H1 (cell line): ENCODE data around the gene NAB1. TPM values are rescaled to one million over a fixed set of nuclear protein-coding genes. Genes with fewer than 3 reads are reported as not detected.

ENCODE experiments used
- CTCF ChIA-PET: fragments of 300-600 bp; sonication (Branson Sonifier 250); formaldehyde crosslinking; loops from one replicate; lab custom pipeline; 2021; ENCODE audit not compliant: partially characterized antibody; lab: Charles Lee
- POLR2A ChIA-PET: fragments of 300-600 bp; sonication (Branson Sonifier 250); formaldehyde crosslinking; loops from one replicate; lab custom pipeline; 2021; ENCODE audit warnings: inconsistent platforms; ENCODE audit not compliant: partially characterized antibody; lab: Charles Lee
- DNase-seq, 2 experiments: peaks; one replicate each; pipeline versions ENCODE4 v3.0.0 to v3.0.0-alpha.2; 2010 to 2022; ENCODE audit warnings: low spot score in 2 of 2, low read depth in 1 of 2, mixed read lengths in 1 of 2
- FAIRE-seq: peaks from 2 replicates; lab custom pipeline; 2011; peaks lifted over from hg19 to GRCh38; lab: Jason Lieb, UNC
- H2AFZ ChIP-seq: 2 replicates; pipeline ENCODE4 v1.8.1; 2012; ENCODE audit warnings: low read length, inconsistent platforms
- H2AK5ac ChIP-seq: 2 replicates; pipeline ENCODE4 v1.6.1; 2013; ENCODE audit warnings: low read depth, low read length
- H2BK120ac ChIP-seq: replicated peaks from 2 replicates; pipeline ENCODE3; 2013; ENCODE audit warnings: low read depth, low read length, inconsistent platforms
- H2BK12ac ChIP-seq: 2 replicates; pipeline ENCODE4 v1.6.1; 2013; ENCODE audit warnings: low read depth, low read length
- H2BK15ac ChIP-seq: 2 replicates; pipeline ENCODE4 v1.6.1; 2013; ENCODE audit warnings: low read length
- H2BK20ac ChIP-seq: 2 replicates; pipeline ENCODE4 v1.6.1; 2013; ENCODE audit warnings: low read length
- H2BK5ac ChIP-seq: 2 replicates; pipeline ENCODE4 v1.6.1; 2013; ENCODE audit warnings: low read depth, low read length
- H3K14ac ChIP-seq: 2 replicates; pipeline ENCODE4 v1.6.1; 2013; ENCODE audit warnings: inconsistent platforms; ENCODE audit not compliant: insufficient read length
- H3K18ac ChIP-seq: 2 replicates; pipeline ENCODE4 v1.6.1; 2013; ENCODE audit warnings: low read length; ENCODE audit errors: extremely low read depth
- H3K23ac ChIP-seq: 2 replicates; pipeline ENCODE4 v1.6.1; 2013; ENCODE audit warnings: inconsistent platforms; ENCODE audit not compliant: insufficient read length
- H3K23me2 ChIP-seq: 2 replicates; pipeline ENCODE4 v1.6.1; 2013; ENCODE audit warnings: low read depth, low read length
- H3K27ac ChIP-seq: 2 replicates; pipeline ENCODE4 v1.6.1; 2011; ENCODE audit warnings: low read depth, low read length, inconsistent platforms
- H3K27me3 ChIP-seq, 4 experiments: replicated peaks in 1 of 4; 1 replicate in 1 of 4; 2 replicates in 3 of 4; pipeline versions ENCODE4 v1.6.1 to v1.8.1; 2011 to 2013; ENCODE audit warnings: low read length in 3 of 4, mild to moderate bottlenecking in 3 of 4, inconsistent platforms in 2 of 4, mixed read lengths in 2 of 4, moderate library complexity in 1 of 4; ENCODE audit not compliant: control insufficient read depth in 3 of 4, insufficient read depth in 3 of 4; ENCODE audit errors: extremely low read depth in 1 of 4
- H3K36me3 ChIP-seq, 4 experiments: 2 replicates each; pipeline versions ENCODE4 v1.6.1 to v1.8.1; 2011 to 2013; ENCODE audit warnings: mild to moderate bottlenecking in 4 of 4, low read length in 3 of 4, moderate library complexity in 2 of 4, control low read depth in 1 of 4, inconsistent platforms in 1 of 4; ENCODE audit not compliant: insufficient read depth in 4 of 4, control insufficient read depth in 2 of 4
- H3K4ac ChIP-seq: replicated peaks from 2 replicates; pipeline ENCODE3; 2013; ENCODE audit warnings: low read length, low read depth, mixed read lengths, inconsistent platforms; ENCODE audit not compliant: insufficient read length
- H3K4me1 ChIP-seq, 4 experiments: replicated peaks in 1 of 4; 1 replicate in 1 of 4; 2 replicates in 3 of 4; pipeline versions ENCODE4 v1.6.1 to v1.8.1; 2011 to 2013; ENCODE audit warnings: low read length in 3 of 4, inconsistent platforms in 2 of 4, mixed read lengths in 1 of 4; ENCODE audit not compliant: insufficient read depth in 4 of 4, control insufficient read depth in 3 of 4
- H3K4me2 ChIP-seq, 2 experiments: 2 replicates each; pipeline versions ENCODE4 v1.6.1 to v1.8.1; 2011 to 2013; ENCODE audit warnings: low read depth in 2 of 2, low read length in 2 of 2, control low read depth in 1 of 2, inconsistent platforms in 1 of 2, mild to moderate bottlenecking in 1 of 2; ENCODE audit not compliant: insufficient read depth in 1 of 2
- H3K4me3 ChIP-seq, 4 experiments: fragments of 200-600, 300-600 bp in 1 of 4; sonication (generic), shearing (Covaris generic), sonication (Bioruptor Twin) in 1 of 4; 2 replicates each; pipeline versions ENCODE4 v1.5.1 to v1.8.1; 2011 to 2016; ENCODE audit warnings: low read length in 4 of 4, low read depth in 3 of 4, control low read depth in 2 of 4, inconsistent platforms in 2 of 4, mild to moderate bottlenecking in 2 of 4, mixed read lengths in 1 of 4, moderate library complexity in 1 of 4; ENCODE audit not compliant: insufficient read depth in 2 of 4; ENCODE audit errors: extremely low read depth in 1 of 4
- H3K56ac ChIP-seq: replicated peaks from 2 replicates; pipeline ENCODE3; 2013; ENCODE audit warnings: low read depth, mild to moderate bottlenecking, mixed read lengths, low read length, inconsistent platforms; ENCODE audit not compliant: insufficient read length
- H3K79me1 ChIP-seq: 2 replicates; pipeline ENCODE4 v1.6.1; 2013; ENCODE audit warnings: low read depth, low read length, control low read depth
- H3K79me2 ChIP-seq, 2 experiments: 2 replicates each; pipeline versions ENCODE4 v1.6.1 to v1.8.1; 2012 to 2013; ENCODE audit warnings: low read length in 2 of 2, mild to moderate bottlenecking in 2 of 2, inconsistent platforms in 1 of 2; ENCODE audit not compliant: insufficient read depth in 2 of 2, control insufficient read depth in 1 of 2
- H3K9ac ChIP-seq, 4 experiments: replicated peaks in 1 of 4; 1 replicate in 1 of 4; 2 replicates in 3 of 4; pipeline versions ENCODE4 v1.6.1 to v1.8.1; 2011 to 2013; ENCODE audit warnings: low read depth in 3 of 4, low read length in 3 of 4, control low read depth in 2 of 4, mild to moderate bottlenecking in 2 of 4, moderate library complexity in 2 of 4, inconsistent platforms in 1 of 4; ENCODE audit errors: extremely low read depth in 1 of 4
- H3K9me3 ChIP-seq, 2 experiments: 2 replicates each; pipeline versions ENCODE4 v1.6.1 to v1.8.1; 2012 to 2013; ENCODE audit warnings: mild to moderate bottlenecking in 2 of 2, moderate library complexity in 2 of 2, control low read depth in 1 of 2, inconsistent platforms in 1 of 2, low read depth in 1 of 2, low read length in 1 of 2, mixed read lengths in 1 of 2; ENCODE audit not compliant: insufficient read depth in 2 of 2
- H4K20me1 ChIP-seq, 2 experiments: replicated peaks in 1 of 2; 2 replicates each; pipeline versions ENCODE3 to v1.8.1; 2011 to 2013; ENCODE audit warnings: inconsistent platforms in 2 of 2, low read length in 2 of 2, mild to moderate bottlenecking in 1 of 2; ENCODE audit not compliant: insufficient read depth in 2 of 2, control insufficient read depth in 1 of 2
- H4K5ac ChIP-seq: 2 replicates; pipeline ENCODE4 v1.6.1; 2013; ENCODE audit warnings: low read length, low read depth, mixed read lengths, inconsistent platforms; ENCODE audit not compliant: insufficient read length
- H4K8ac ChIP-seq: 2 replicates; pipeline ENCODE4 v1.8.0; 2013; ENCODE audit warnings: mild to moderate bottlenecking, moderate library complexity, low read length, inconsistent platforms; ENCODE audit not compliant: insufficient read depth; ENCODE audit errors: extremely low read depth
- H4K91ac ChIP-seq: replicated peaks from 2 replicates; pipeline ENCODE3; 2013; ENCODE audit warnings: low read length, mixed read lengths, inconsistent platforms; ENCODE audit not compliant: insufficient read length
- BRCA1 ChIP-seq: IDR thresholded peaks from 2 replicates; pipeline ENCODE4 v1.6.1; 2012; ENCODE audit warnings: low read depth, low read length, improper control_type of control experiment
- CREB1 ChIP-seq: IDR thresholded peaks from 2 replicates; pipeline ENCODE4 v1.6.1; 2012; ENCODE audit warnings: inconsistent platforms
- POLR2A ChIP-seq, 2 experiments: IDR thresholded peaks; 1 replicate in 1 of 2; 2 replicates in 1 of 2; pipeline ENCODE4 v1.6.1; 2011; ENCODE audit warnings: low read depth in 2 of 2, low read length in 2 of 2, mild to moderate bottlenecking in 2 of 2; ENCODE audit errors: control extremely low read depth in 1 of 2
- SIRT6 ChIP-seq: IDR thresholded peaks from one replicate; pipeline ENCODE4 v1.7.1; 2012; ENCODE audit warnings: low read length, inconsistent platforms
- SP1 ChIP-seq: IDR thresholded peaks from 2 replicates; pipeline ENCODE4 v1.6.1; 2011; ENCODE audit warnings: low read depth, low read length
- SRF ChIP-seq: IDR thresholded peaks from 2 replicates; pipeline ENCODE4 v1.6.1; 2011; ENCODE audit warnings: mild to moderate bottlenecking, low read depth, low read length, moderate library complexity
- SUZ12 ChIP-seq: fragments of 200-600 bp; sonication (generic); IDR thresholded peaks from 2 replicates; pipeline ENCODE4 v1.6.1; 2012; ENCODE audit warnings: mild to moderate bottlenecking, inconsistent platforms, low read length, moderate library complexity, mixed read lengths
- TBP ChIP-seq: IDR thresholded peaks from 2 replicates; pipeline ENCODE4 v1.6.1; 2011; ENCODE audit warnings: low read depth, low read length, improper control_type of control experiment
- TCF12 ChIP-seq: IDR thresholded peaks from 2 replicates; pipeline ENCODE4 v1.6.1; 2011; ENCODE audit warnings: low read depth, mild to moderate bottlenecking, low read length
- YY1 ChIP-seq: IDR thresholded peaks from 2 replicates; pipeline ENCODE4 v1.6.1; 2011; ENCODE audit warnings: low read depth, mild to moderate bottlenecking, low read length
- WGBS, 2 experiments: shearing (Covaris generic) in 1 of 2; methylation state at CpG; one replicate each; pipeline versions ENCODE4 v1.1.6 to v1.1.7; 2013 to 2015; ENCODE audit warnings: low lambda C conversion rate in 2 of 2, mixed read lengths in 2 of 2, inconsistent platforms in 1 of 2, low coverage in 1 of 2, missing lambda C conversion rate in 1 of 2; ENCODE audit not compliant: insufficient replicate concordance in 2 of 2, insufficient coverage in 1 of 2, insufficient read length in 1 of 2; ENCODE audit errors: extremely low coverage in 1 of 2, missing lambda C conversion rate in 1 of 2; 5-methylcytosine and 5-hydroxymethylcytosine counted together
- polyA plus RNA-seq, 7 experiments: library from polyadenylated mRNA; depleted of rRNA in 3 of 7; stranded (reverse) in 5 of 7; unstranded in 2 of 7; fragments of >200 nt in 5 of 7; fragments of 200-250 nt in 2 of 7; gene quantifications; 1 replicate in 5 of 7; 2 replicates in 1 of 7; 4 replicates in 1 of 7; pipeline versions ENCODE4 v1.2.1 to v1.2.3, GENCODE V29; 2011 to 2013; ENCODE audit warnings: missing spikeins in 2 of 7, mixed read lengths in 2 of 7
- total RNA-seq: library from RNA; stranded (reverse); fragmentation: NEBNext Ultra II Directional; extraction: Animal tissue kit (Norgen Biotek cat#: 25700); gene quantifications from 2 replicates; pipeline ENCODE4 v1.2.1, GENCODE V29; 2021
- TF ChIP-seq, protein P1 (sequence below): IDR thresholded peaks from 2 replicates; pipeline ENCODE4 v1.6.1; 2012; ENCODE audit warnings: inconsistent platforms
- TF ChIP-seq, protein P2 (sequence below): IDR thresholded peaks from 2 replicates; pipeline ENCODE4 v1.6.1; 2012; ENCODE audit warnings: low read length, inconsistent platforms
- TF ChIP-seq, protein P3 (sequence below): IDR thresholded peaks from 2 replicates; pipeline ENCODE4 v1.6.1; 2011; ENCODE audit warnings: low read length, improper control_type of control experiment

NAB1 gene
- total and polyA plus RNA-seq, 2 of the 8 experiments (the other 6 are each of a cell fraction or from before 2014, with no cell fraction given) = 8.5 to 28.6 TPM

DNA sequence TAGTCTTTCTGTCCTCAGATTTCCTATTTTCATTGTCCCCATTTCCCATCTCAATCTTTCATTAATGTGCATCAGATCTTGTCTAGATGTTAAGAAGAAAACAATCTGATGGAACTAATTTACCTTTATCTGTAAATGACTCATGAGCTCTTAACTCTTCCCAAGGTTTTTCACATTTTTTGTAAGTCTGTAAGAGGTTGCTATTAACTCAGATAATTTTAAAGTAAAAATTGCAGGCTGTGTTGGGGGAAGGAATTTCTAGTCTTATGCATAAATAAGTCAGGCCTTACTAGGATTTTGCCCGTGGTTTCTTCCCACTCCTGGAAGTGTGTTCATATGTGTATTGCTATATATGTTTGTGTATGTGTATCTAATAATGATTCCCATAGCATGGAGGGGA is 4.3 kb downstream of the NAB1 start:
- H4K8ac ChIP-seq = no peak overlapping the region
- H3K4me2 ChIP-seq = no peak overlapping the region
- no peak overlapping the region for H4K91ac ChIP-seq
- DNase-seq (no peak), FAIRE-seq (no peak)
- peaks cover 5% of the 10 kb centered on the region for H3K23me2 ChIP-seq
- no peak overlapping the region for H2AFZ ChIP-seq
- no peak overlapping the region for H3K4ac ChIP-seq
- no peak overlapping the region for H2AK5ac ChIP-seq
- no peak overlapping the region for H3K27ac ChIP-seq
- H3K18ac ChIP-seq = no peak overlapping the region
- no peak overlapping the region for H3K14ac ChIP-seq
- H3K36me3 ChIP-seq = no peaks in the 10 kb centered on the region
- no peak overlapping the region for H2BK120ac ChIP-seq
- H4K5ac ChIP-seq = no peak overlapping the region
- H2BK15ac ChIP-seq = no peak overlapping the region
- H3K79me2 ChIP-seq = peaks cover 0 to 79% of the 10 kb centered on the region in 2 experiments; a peak in 2 of 4 replicates
- CTCF ChIA-PET = interaction anchor here (1.2 to 8.5 kb wide), 2 partner anchors 27 to 301 kb away, joined by 3 to 48 read pairs; no protein-coding TSS in a partner anchor
- POLR2A ChIA-PET = no interaction called here
- no peak overlapping the region for H3K9ac ChIP-seq
- no peak overlapping the region for H2BK5ac ChIP-seq
- no peak overlapping the region for H3K23ac ChIP-seq
- peaks cover 5% of the 10 kb centered on the region for H3K79me1 ChIP-seq
- H3K9me3 ChIP-seq = no peaks in the 10 kb centered on the region
- no peak overlapping the region for H3K56ac ChIP-seq
- peaks cover 0 to 4% of the 10 kb centered on the region in 2 experiments for H4K20me1 ChIP-seq
- no peak overlapping the region for H2BK20ac ChIP-seq
- H3K4me3 ChIP-seq = no peak overlapping the region
- no peaks in the 10 kb centered on the region for H3K27me3 ChIP-seq
- H3K4me1 ChIP-seq = peaks cover 0 to 11% (median 7%) of the 10 kb centered on the region in 4 experiments; a peak in 2 of 7 replicates
- no peak overlapping the region for H2BK12ac ChIP-seq
- WGBS, 2 experiments = 80% methylated on average over 1 of the region's 1 CpG; no CpG with 5 or more reads in 1 of the 2 experiments
- TF ChIP-seq, protein P1, sequence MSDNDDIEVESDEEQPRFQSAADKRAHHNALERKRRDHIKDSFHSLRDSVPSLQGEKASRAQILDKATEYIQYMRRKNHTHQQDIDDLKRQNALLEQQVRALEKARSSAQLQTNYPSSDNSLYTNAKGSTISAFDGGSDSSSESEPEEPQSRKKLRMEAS = no peak
- TF ChIP-seq SP1 (no peak), YY1 (no peak), CREB1 (no peak), POLR2A (IDR thresholded peaks at IDR 0.05; ENCODE audit: control extremely low read depth in 1 of 2, low read depth in 2 of 2, low read length in 2 of 2) (no peak), BRCA1 (no peak), SIRT6 (no peak), SRF (no peak), TCF12 (no peak), SUZ12 (no peak), TBP (no peak)
- TF ChIP-seq, protein P2, sequence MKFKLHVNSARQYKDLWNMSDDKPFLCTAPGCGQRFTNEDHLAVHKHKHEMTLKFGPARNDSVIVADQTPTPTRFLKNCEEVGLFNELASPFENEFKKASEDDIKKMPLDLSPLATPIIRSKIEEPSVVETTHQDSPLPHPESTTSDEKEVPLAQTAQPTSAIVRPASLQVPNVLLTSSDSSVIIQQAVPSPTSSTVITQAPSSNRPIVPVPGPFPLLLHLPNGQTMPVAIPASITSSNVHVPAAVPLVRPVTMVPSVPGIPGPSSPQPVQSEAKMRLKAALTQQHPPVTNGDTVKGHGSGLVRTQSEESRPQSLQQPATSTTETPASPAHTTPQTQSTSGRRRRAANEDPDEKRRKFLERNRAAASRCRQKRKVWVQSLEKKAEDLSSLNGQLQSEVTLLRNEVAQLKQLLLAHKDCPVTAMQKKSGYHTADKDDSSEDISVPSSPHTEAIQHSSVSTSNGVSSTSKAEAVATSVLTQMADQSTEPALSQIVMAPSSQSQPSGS = no peak
- TF ChIP-seq, protein P3, sequence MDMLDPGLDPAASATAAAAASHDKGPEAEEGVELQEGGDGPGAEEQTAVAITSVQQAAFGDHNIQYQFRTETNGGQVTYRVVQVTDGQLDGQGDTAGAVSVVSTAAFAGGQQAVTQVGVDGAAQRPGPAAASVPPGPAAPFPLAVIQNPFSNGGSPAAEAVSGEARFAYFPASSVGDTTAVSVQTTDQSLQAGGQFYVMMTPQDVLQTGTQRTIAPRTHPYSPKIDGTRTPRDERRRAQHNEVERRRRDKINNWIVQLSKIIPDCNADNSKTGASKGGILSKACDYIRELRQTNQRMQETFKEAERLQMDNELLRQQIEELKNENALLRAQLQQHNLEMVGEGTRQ = no peak
